ENCODE results near the gene MYOT.

DNA sequence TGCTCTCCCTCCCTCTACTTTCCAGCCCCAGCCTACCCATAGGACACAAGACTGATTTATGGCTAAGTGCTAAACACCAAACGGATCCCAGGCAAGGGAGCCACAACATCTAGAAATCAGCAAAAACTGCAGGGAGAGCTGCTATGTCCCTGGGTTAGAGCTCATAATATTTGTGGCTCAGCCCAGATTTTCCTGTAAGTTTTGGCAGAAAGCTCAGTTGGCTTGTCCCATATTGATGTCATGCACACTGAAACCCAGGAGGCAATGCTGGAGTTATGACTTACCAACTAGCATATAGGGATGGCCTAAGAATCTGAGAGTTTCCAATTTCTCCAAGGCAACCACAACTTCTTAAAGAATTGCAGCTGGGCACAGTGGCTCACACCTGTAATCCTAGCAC lies 44.7 kb upstream of the MYOT start:
- no peak for TF ChIP-seq EZH2phosphoT487 (IDR thresholded peaks at IDR 0.05; ENCODE audit: insufficient read depth, low read depth)
- TF ChIP-seq EZH2 (IDR thresholded peaks at IDR 0.05; ENCODE audit: insufficient read depth, poor library complexity, severe bottlenecking), result no peak

Measured in GM23248 (cell line).